ENCODE data around the gene AIG1.

DNA sequence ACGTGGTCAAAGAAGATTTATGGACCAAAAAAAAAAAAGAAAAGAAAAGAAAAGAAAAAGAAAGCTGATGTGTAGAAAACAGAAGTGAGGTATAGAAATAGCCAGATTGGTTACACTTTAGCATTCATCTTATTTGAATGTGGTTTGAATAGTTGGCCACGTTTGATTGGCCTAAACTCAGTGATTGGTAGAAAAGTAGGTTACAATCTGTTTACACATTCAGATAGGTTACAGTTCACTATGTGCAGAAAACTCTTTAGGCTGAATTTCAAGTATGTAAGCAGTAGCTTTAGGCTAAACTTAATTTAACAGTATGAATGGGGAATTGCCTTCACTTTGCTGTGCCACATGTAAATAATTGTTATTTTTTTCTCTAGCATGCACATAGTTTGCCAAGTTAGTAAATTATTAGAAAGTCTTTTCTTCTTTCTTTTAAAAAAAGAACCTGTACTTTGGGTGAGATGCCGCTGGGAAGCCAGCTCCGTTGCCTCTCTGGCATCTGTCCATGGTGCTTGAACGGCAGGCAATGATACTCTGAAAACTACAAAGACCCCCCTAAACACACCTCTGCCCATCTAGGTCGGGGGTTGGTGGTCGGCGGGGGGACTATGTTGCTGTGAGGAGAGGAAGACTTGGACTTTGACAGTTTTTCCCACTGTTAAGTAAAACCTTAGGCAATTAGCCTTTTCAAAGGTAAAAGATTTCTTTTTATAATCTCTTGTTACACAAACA, 173.0 kb downstream of the AIG1 start:
- TF ChIP-seq EZH2 (IDR thresholded peaks at IDR 0.05; ENCODE audit: borderline replicate concordance) = no peak
- TF ChIP-seq, protein P1, sequence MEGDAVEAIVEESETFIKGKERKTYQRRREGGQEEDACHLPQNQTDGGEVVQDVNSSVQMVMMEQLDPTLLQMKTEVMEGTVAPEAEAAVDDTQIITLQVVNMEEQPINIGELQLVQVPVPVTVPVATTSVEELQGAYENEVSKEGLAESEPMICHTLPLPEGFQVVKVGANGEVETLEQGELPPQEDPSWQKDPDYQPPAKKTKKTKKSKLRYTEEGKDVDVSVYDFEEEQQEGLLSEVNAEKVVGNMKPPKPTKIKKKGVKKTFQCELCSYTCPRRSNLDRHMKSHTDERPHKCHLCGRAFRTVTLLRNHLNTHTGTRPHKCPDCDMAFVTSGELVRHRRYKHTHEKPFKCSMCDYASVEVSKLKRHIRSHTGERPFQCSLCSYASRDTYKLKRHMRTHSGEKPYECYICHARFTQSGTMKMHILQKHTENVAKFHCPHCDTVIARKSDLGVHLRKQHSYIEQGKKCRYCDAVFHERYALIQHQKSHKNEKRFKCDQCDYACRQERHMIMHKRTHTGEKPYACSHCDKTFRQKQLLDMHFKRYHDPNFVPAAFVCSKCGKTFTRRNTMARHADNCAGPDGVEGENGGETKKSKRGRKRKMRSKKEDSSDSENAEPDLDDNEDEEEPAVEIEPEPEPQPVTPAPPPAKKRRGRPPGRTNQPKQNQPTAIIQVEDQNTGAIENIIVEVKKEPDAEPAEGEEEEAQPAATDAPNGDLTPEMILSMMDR (IDR thresholded peaks at IDR 0.05; ENCODE audit: poor library complexity) = no peak

All from hepatocyte (in vitro differentiated cells).